ENCODE data around the gene RELN. TPM values are rescaled to one million over a fixed set of nuclear protein-coding genes. Genes with fewer than 3 reads are reported as not detected.

Gene RELN
- total RNA-seq, 1 donor: under 0.01 TPM

DNA sequence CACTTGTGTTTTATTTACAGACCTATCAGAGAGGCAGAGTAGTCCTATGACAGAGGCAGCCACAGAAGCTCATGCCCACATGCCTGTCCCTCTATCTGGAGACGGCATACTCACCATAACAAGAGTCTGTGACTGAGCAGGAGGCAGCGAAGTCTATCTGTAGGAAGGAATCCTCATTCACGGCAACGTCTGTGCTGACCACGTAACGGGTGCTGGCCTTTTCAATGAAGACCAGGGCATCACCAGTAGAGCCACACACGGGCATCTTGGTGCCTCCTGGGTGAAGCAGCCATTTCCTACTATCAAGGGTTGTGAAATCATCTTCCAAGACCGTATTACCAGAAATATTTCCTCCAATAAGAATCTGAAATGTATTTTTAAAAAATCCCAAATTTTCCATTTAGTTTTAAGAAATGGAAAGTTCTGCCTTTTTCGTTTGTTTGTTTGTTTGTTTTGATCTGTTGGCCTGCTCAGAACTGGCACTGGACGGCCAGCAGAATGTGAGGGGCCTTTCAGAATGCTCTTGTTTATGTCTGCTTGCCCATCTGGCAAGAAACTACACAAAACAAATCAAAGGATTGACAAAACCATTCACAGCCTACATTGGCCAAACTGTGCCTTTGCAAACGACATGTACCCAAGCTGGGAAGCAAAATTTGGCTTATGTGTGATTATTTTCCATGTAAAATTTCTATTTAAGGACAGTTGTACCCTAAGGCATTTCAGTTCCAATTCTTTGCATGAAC, 450.3 kb downstream of the RELN start:
- no peak for DNase-seq (ENCODE audit: low read depth)
- H3K4me3 ChIP-seq (ENCODE audit: low read depth, low read length): no peak overlapping the region
- TF ChIP-seq, protein P1, sequence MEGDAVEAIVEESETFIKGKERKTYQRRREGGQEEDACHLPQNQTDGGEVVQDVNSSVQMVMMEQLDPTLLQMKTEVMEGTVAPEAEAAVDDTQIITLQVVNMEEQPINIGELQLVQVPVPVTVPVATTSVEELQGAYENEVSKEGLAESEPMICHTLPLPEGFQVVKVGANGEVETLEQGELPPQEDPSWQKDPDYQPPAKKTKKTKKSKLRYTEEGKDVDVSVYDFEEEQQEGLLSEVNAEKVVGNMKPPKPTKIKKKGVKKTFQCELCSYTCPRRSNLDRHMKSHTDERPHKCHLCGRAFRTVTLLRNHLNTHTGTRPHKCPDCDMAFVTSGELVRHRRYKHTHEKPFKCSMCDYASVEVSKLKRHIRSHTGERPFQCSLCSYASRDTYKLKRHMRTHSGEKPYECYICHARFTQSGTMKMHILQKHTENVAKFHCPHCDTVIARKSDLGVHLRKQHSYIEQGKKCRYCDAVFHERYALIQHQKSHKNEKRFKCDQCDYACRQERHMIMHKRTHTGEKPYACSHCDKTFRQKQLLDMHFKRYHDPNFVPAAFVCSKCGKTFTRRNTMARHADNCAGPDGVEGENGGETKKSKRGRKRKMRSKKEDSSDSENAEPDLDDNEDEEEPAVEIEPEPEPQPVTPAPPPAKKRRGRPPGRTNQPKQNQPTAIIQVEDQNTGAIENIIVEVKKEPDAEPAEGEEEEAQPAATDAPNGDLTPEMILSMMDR (IDR thresholded peaks at IDR 0.05; ENCODE audit: insufficient read depth, low read depth, low read length): no peak

DNA sequence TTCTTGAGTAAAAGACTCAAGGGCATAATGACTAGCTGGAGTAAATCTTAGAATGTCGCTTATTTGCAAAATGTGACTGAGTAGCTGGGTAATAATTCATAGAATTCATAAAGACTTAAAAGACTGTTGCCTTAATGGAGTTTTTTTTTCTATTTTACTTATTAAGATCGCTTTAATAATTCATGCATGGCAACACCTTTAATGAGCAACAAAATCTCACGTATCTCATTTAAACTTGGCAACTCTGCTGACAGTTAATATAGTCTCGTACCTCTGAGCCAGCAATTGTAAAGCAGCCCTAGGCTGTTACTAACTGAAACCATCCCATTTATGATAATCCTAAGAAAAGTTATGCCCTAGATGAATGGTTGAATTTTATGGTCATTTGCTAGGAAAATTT, 455.7 kb downstream of the RELN start:
- no peak overlapping the region for H3K4me3 ChIP-seq (ENCODE audit: low read depth, low read length)
- TF ChIP-seq, protein P1 (IDR thresholded peaks at IDR 0.05; ENCODE audit: insufficient read depth, low read depth, low read length): no peak
- no peak for DNase-seq (ENCODE audit: low read depth)

DNA sequence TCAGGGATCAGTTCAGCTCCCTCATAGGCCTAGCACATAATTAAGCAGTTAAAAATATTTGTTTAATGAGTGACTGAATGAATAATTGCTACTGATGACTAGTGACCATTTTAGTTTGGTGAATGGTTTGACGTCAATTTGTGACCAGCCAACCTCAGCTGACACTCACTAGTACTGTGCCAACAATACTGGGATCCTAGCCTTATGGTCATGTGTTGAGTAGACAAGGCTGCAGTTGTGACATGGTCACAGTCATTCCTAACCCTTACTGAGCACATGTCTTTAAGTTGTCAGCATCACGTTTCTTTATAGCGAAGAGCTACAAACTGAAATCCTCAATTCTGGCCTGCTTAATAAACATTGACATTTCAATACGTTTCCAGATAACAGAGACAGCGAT, 456.5 kb downstream of the RELN start:
- TF ChIP-seq, protein P1 (IDR thresholded peaks at IDR 0.05; ENCODE audit: insufficient read depth, low read depth, low read length): no peak
- DNase-seq (ENCODE audit: low read depth): no peak
- no peak overlapping the region for H3K4me3 ChIP-seq (ENCODE audit: low read depth, low read length)

DNA sequence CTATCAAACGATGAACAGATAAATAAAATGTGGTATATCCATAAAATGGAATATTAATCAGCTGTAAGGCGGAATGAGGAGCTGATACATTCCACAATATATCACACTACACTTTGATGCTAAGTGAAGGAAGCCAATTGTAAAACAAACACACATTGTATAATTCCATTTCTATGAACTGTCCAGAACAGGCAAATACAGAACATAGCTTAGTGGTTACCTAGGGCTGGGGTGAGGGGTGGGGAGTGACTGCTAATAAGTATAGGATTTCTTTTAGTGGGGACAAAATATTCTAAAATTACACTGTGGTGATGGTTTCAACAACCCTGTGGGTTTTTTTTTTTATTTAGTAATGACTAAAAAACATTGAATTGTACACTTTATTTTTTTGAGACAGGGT, 461.3 kb downstream of the RELN start:
- TF ChIP-seq, protein P1 (IDR thresholded peaks at IDR 0.05; ENCODE audit: insufficient read depth, low read depth, low read length): no peak
- H3K4me3 ChIP-seq (ENCODE audit: low read depth, low read length): no peak overlapping the region
- no peak for DNase-seq (ENCODE audit: low read depth)

DNA sequence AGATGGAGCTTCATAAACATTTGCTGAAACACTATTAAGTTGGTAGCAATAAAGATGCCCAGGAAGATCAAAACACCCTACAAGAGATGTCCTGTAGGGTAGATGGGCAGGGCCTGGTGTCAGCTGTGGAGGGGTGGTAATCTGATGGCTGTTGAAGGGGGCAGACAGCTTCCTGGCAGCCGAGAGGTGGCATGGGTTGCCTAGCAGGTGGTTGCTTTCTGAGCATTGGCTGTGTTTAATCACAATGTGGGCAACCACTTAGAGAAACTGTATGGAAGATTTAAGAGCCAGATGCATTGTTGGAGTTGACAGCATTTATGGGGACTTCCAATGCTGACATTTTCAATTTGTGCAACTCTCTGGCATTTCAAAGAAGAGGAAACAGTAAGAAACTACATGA, 463.5 kb downstream of the RELN start:
- TF ChIP-seq, protein P1 (IDR thresholded peaks at IDR 0.05; ENCODE audit: insufficient read depth, low read depth, low read length): no peak
- DNase-seq (ENCODE audit: low read depth): no peak
- no peak overlapping the region for H3K4me3 ChIP-seq (ENCODE audit: low read depth, low read length)

DNA sequence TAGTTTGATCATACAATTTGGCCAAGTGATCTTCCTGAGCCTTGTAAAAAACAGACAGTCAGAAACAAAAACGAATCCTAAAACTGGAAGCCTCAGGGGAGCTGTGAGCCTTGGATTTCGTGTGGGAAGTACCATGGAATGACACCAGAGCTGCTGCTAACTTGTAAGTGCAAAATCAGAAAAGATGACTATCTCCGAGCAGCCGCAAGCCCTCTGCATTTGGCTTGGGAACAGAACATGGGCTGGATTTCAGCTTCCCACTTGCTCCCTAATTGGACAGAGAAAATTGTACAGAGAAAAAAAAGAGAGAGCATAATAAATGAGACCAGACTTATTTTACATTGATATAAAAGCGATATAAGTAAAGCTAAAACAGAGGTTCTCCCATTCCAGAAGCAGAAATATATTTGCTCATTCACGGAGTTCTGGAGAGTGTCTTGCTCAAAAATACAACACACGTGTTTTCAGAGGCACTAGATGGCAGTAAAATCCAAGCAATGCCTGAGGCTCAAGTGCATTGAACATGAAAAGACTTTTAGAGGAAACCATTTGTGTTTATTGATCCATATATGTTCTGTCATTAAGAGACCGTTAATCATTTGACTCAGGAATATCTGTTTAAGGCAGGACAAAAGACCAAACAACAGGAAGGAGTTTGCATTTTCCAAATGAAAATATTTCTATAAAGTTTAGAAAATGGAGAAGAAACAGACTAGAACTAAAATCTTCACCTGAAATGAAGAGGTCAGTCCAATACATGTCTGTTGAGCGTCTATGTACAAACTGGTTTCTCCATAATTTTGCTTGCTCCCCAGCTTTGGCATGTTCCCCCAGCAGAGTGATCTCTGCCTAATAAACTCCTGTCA, 465.2 kb downstream of the RELN start:
- H3K4me3 ChIP-seq (ENCODE audit: low read depth, low read length): no peak overlapping the region
- DNase-seq (ENCODE audit: low read depth): peak; percentile 36
- TF ChIP-seq, protein P1 (IDR thresholded peaks at IDR 0.05; ENCODE audit: insufficient read depth, low read depth, low read length): peak; percentile 37

Measured in fibroblast of villous mesenchyme (primary cell).